SK-N-SH (cell line): Measurements from ENCODE around the gene ZNF559. TPM values are rescaled to one million over a fixed set of nuclear protein-coding genes. Genes with fewer than 3 reads are reported as not detected.

Experiments used
- CTCF ChIA-PET: fragments of 300-600, 350-600 bp; formaldehyde crosslinking; extraction: SDS; loops from one replicate; lab custom pipeline; 2021; lab: Yijun Ruan, JAX
- POLR2A ChIA-PET: fragments of 350-600 bp; sonication (Branson Sonifier 250); formaldehyde crosslinking; extraction: SDS; loops from one replicate; lab custom pipeline; 2020; ENCODE audit warnings: antibody characterized with exemption, inconsistent platforms; lab: Yijun Ruan, JAX
- DNase-seq: peaks from one replicate; pipeline ENCODE4 v3.0.0; 2012
- H2AFZ ChIP-seq: fragments of 200-600 bp; sonication (generic); 2 replicates; pipeline ENCODE4 v1.8.1; 2016; ENCODE audit warnings: antibody characterized with exemption, mild to moderate bottlenecking, low read depth
- H3F3A ChIP-seq: fragments of 200-600 bp; sonication (generic); replicated peaks from 2 replicates; pipeline ENCODE3; 2016; ENCODE audit warnings: antibody characterized with exemption, mild to moderate bottlenecking; ENCODE audit not compliant: insufficient read depth
- H3K27ac ChIP-seq, 2 experiments: fragments of 200-500 bp in 1 of 2; fragments of 200-600 bp in 1 of 2; sonication (Bioruptor generic) in 1 of 2; sonication (generic), shearing (Covaris generic) in 1 of 2; 2 replicates each; pipeline versions ENCODE4 v1.5.1 to v1.6.1; 2014 to 2016; ENCODE audit warnings: low read depth in 2 of 2, inconsistent platforms in 1 of 2, low read length in 1 of 2, mild to moderate bottlenecking in 1 of 2, mixed read lengths in 1 of 2
- H3K27me3 ChIP-seq: fragments of 200-600 bp; sonication (generic), shearing (Covaris generic); 2 replicates; pipeline ENCODE4 v1.6.1; 2016; ENCODE audit warnings: mixed run types; ENCODE audit not compliant: insufficient read depth
- H3K36me3 ChIP-seq, 2 experiments: fragments of 200-500 bp in 1 of 2; fragments of 200-600 bp in 1 of 2; sonication (Bioruptor generic) in 1 of 2; sonication (generic) in 1 of 2; replicated peaks in 1 of 2; 2 replicates each; pipeline versions ENCODE3 to v1.5.1; 2014 to 2016; ENCODE audit warnings: low read length in 1 of 2, mild to moderate bottlenecking in 1 of 2; ENCODE audit not compliant: insufficient read depth in 2 of 2, control insufficient read depth in 1 of 2
- H3K4me1 ChIP-seq, 2 experiments: fragments of 200-500 bp in 1 of 2; fragments of 200-600 bp in 1 of 2; sonication (Bioruptor generic) in 1 of 2; sonication (generic), shearing (Covaris generic) in 1 of 2; 2 replicates each; pipeline versions ENCODE4 v1.5.1 to v1.6.1; 2014 to 2016; ENCODE audit warnings: low read depth in 1 of 2, low read length in 1 of 2, mixed run types in 1 of 2; ENCODE audit not compliant: insufficient read depth in 2 of 2, control insufficient read depth in 1 of 2
- H3K4me2 ChIP-seq: fragments of 200-600 bp; sonication (generic), shearing (Covaris generic); 2 replicates; pipeline ENCODE4 v1.6.1; 2017; ENCODE audit warnings: mixed run types
- H3K4me3 ChIP-seq, 2 experiments: fragments of 200-500 bp in 1 of 2; fragments of 200-600 bp in 1 of 2; sonication (Bioruptor generic) in 1 of 2; sonication (generic), shearing (Covaris generic) in 1 of 2; 2 replicates each; pipeline versions ENCODE4 v1.5.1 to v1.8.1; 2014 to 2016; ENCODE audit warnings: low read depth in 2 of 2, inconsistent platforms in 1 of 2, low read length in 1 of 2, mild to moderate bottlenecking in 1 of 2, mixed read lengths in 1 of 2, moderate library complexity in 1 of 2
- H3K79me2 ChIP-seq: fragments of 200-600 bp; sonication (generic); 2 replicates; pipeline ENCODE4 v1.8.1; 2017; ENCODE audit warnings: mild to moderate bottlenecking; ENCODE audit not compliant: insufficient read depth
- H3K9ac ChIP-seq: fragments of 200-600 bp; sonication (generic); 2 replicates; pipeline ENCODE4 v1.6.1; 2017; ENCODE audit warnings: mixed run types
- H3K9me2 ChIP-seq: fragments of 200-600 bp; sonication (generic); 2 replicates; pipeline ENCODE4 v1.6.1; 2017; ENCODE audit warnings: mixed run types
- H3K9me3 ChIP-seq: fragments of 200-600 bp; sonication (generic); 2 replicates; pipeline ENCODE4 v1.6.1; 2017; ENCODE audit warnings: mixed run types, mild to moderate bottlenecking, moderate library complexity
- H4K20me1 ChIP-seq: fragments of 200-600 bp; sonication (generic); 2 replicates; pipeline ENCODE4 v1.6.1; 2017; ENCODE audit warnings: mild to moderate bottlenecking, mixed run types; ENCODE audit not compliant: insufficient read depth
- CHD2 ChIP-seq: fragments of 150-350 bp; IDR thresholded peaks from 2 replicates; pipeline ENCODE4 v1.6.1; 2018; ENCODE audit warnings: low read length; ENCODE audit not compliant: partially characterized antibody
- CTCF ChIP-seq: fragments of 200-600 bp; sonication (generic); IDR thresholded peaks from 2 replicates; pipeline ENCODE4 v1.6.1; 2017; ENCODE audit warnings: antibody characterized with exemption, mild to moderate bottlenecking, moderate library complexity
- ELF1 ChIP-seq: IDR thresholded peaks from 2 replicates; pipeline ENCODE4 v1.4.0; 2012
- EP300 ChIP-seq, 2 experiments: IDR thresholded peaks; 2 replicates each; pipeline versions ENCODE4 v1.4.0 to v1.6.1; 2012; ENCODE audit warnings: borderline replicate concordance in 1 of 2, low read depth in 1 of 2, low read length in 1 of 2
- FOSL2 ChIP-seq: IDR thresholded peaks from 2 replicates; pipeline ENCODE4 v1.4.0; 2012; ENCODE audit warnings: low read depth, mild to moderate bottlenecking, moderate library complexity, borderline replicate concordance
- FOXJ3 ChIP-seq: sonication (generic); formaldehyde crosslinking; IDR thresholded peaks from 2 replicates; pipeline ENCODE4 v1.5.1; 2020; ENCODE audit warnings: mild to moderate bottlenecking, missing genetic modification reagents
- FOXM1 ChIP-seq: IDR thresholded peaks from 2 replicates; pipeline ENCODE4 v1.4.0; 2012; ENCODE audit warnings: low read depth, mild to moderate bottlenecking
- GABPA ChIP-seq: IDR thresholded peaks from 2 replicates; pipeline ENCODE4 v1.4.0; 2012; ENCODE audit warnings: low read depth, mild to moderate bottlenecking
- GATA2 ChIP-seq: sonication (generic); formaldehyde crosslinking; IDR thresholded peaks from 2 replicates; pipeline ENCODE4 v1.5.0; 2020; ENCODE audit warnings: mild to moderate bottlenecking, missing genetic modification reagents
- MEF2A ChIP-seq: IDR thresholded peaks from 2 replicates; pipeline ENCODE4 v1.4.0; 2012; ENCODE audit warnings: low read depth, borderline replicate concordance
- MXI1 ChIP-seq: IDR thresholded peaks from 2 replicates; pipeline ENCODE4 v1.6.1; 2012; ENCODE audit warnings: mild to moderate bottlenecking, low read depth, low read length, improper control_type of control experiment
- NFIC ChIP-seq: IDR thresholded peaks from 2 replicates; pipeline ENCODE4 v1.4.0; 2012; ENCODE audit warnings: borderline replicate concordance
- NRF1 ChIP-seq: IDR thresholded peaks from 2 replicates; pipeline ENCODE4 v1.6.1; 2012; ENCODE audit warnings: low read depth, mild to moderate bottlenecking, low read length
- PBX3 ChIP-seq: IDR thresholded peaks from 2 replicates; pipeline ENCODE4; 2012
- RFX5 ChIP-seq: IDR thresholded peaks from 2 replicates; pipeline ENCODE4 v1.6.1; 2012; ENCODE audit warnings: mild to moderate bottlenecking, improper control_type of control experiment, low read length
- RXRA ChIP-seq: IDR thresholded peaks from 2 replicates; pipeline ENCODE4 v1.4.0; 2012; ENCODE audit warnings: low read depth, mild to moderate bottlenecking, borderline replicate concordance
- TCF12 ChIP-seq: IDR thresholded peaks from 2 replicates; pipeline ENCODE4 v1.4.0; 2012
- USF2 ChIP-seq: fragments of 150-350 bp; IDR thresholded peaks from 2 replicates; pipeline ENCODE4 v1.6.1; 2017; ENCODE audit warnings: antibody characterized with exemption, low read length, low read depth, borderline replicate concordance
- YY1 ChIP-seq: IDR thresholded peaks from 2 replicates; pipeline ENCODE4 v1.4.0; 2012; ENCODE audit warnings: low read depth, mild to moderate bottlenecking
- ZBTB33 ChIP-seq: IDR thresholded peaks from 2 replicates; pipeline ENCODE4 v1.4.0; 2012; ENCODE audit warnings: low read depth, borderline replicate concordance
- WGBS: methylation state at CpG from one replicate; pipeline ENCODE4 v1.1.6; 2017; ENCODE audit warnings: low lambda C conversion rate; 5-methylcytosine and 5-hydroxymethylcytosine counted together
- polyA plus RNA-seq, 3 experiments: library from polyadenylated mRNA; depleted of rRNA; stranded (reverse); fragments of >200 nt; gene quantifications; 2 replicates each; pipeline ENCODE4 v1.2.3, GENCODE V29; 2012
- TF ChIP-seq, protein P1 (sequence below): IDR thresholded peaks from 2 replicates; pipeline ENCODE4 v1.4.0; 2012; ENCODE audit warnings: low read depth, borderline replicate concordance

ZNF559 gene
- polyA plus RNA-seq, 1 of the 3 experiments (the other 2 are of a cell fraction): 10.4 TPM

DNA sequence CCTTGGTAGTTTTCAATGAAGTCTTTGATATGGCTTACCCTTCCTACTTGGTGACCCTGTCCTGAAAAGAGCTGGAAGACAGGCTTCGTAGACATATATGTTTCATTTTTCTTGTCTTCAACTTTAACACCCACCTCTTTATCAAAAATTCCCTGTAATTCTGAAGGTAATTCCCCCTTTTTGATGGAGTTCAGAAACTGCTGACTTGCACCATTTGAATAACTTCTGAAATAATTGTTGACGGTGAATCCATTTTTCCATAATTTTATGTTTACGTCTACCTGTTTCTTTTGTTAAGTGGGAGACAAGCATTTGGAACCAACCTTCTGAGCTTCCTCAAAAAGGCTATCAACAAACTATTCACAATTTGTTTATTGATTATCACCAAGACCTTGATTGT, 24.3 kb downstream of the ZNF559 start:
- Histone ChIP-seq H3K36me3 (peaks cover 3 to 35% of the 10 kb centered on the region in 2 experiments), H3K79me2 (no peaks in the 10 kb centered on the region), H3K4me2 (no peak overlapping the region), H3K4me3 (no peak overlapping the region; a peak in 1 of 4 replicates), H3K4me1 (no peaks in the 10 kb centered on the region), H4K20me1 (no peaks in the 10 kb centered on the region), H3K27me3 (no peaks in the 10 kb centered on the region), H3K9me2 (no peaks in the 10 kb centered on the region), H3F3A (no peaks in the 10 kb centered on the region), H2AFZ (no peak overlapping the region), H3K9ac (no peak overlapping the region), H3K9me3 (peaks cover 38% of the 10 kb centered on the region), H3K27ac (no peak overlapping the region)
- TF ChIP-seq NFIC: no peak
- TF ChIP-seq ZBTB33: no peak
- no peak for TF ChIP-seq GABPA
- TF ChIP-seq FOXM1: no peak
- TF ChIP-seq RXRA: no peak
- TF ChIP-seq RFX5: no peak
- TF ChIP-seq MEF2A: no peak
- no peak for TF ChIP-seq GATA2
- TF ChIP-seq, protein P1, sequence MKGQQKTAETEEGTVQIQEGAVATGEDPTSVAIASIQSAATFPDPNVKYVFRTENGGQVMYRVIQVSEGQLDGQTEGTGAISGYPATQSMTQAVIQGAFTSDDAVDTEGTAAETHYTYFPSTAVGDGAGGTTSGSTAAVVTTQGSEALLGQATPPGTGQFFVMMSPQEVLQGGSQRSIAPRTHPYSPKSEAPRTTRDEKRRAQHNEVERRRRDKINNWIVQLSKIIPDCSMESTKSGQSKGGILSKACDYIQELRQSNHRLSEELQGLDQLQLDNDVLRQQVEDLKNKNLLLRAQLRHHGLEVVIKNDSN: no peak
- TF ChIP-seq YY1: no peak
- TF ChIP-seq ELF1: no peak
- TF ChIP-seq MXI1: no peak
- no peak for TF ChIP-seq TCF12
- no peak for TF ChIP-seq EP300 (IDR thresholded peaks at IDR 0.05; ENCODE audit: borderline replicate concordance in 1 of 2, low read depth in 1 of 2, low read length in 1 of 2)
- ChIA-PET CTCF (no interaction called here), POLR2A (no interaction called here)
- no peak for DNase-seq
- 95% methylated on average over 3 of the region's 3 CpGs for WGBS

DNA sequence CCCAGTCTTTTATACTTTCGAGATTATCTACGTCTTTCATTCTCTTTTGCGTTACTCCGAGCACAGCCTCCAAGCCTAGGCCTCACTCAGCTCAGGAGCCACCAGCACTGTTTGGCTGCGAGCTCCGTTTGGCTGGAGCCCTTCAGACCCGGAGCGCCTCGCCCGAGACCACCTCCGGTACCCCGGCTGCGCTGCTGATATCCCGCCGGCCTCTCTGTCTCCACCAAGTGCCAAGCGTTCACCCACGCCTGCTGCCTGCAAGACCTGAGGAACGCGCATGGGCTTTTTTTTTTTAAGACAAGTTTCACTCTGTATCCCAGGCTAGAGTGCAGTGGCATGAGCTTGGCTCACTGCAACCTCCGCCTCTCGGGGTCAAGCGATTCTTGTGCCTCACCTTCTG, 24.7 kb downstream of the ZNF559 start:
- TF ChIP-seq YY1: no peak
- no peak for TF ChIP-seq CTCF
- no peak for TF ChIP-seq NRF1
- no peak for TF ChIP-seq FOXM1
- no peak for TF ChIP-seq CHD2
- no peak for TF ChIP-seq FOSL2
- no peak for TF ChIP-seq NFIC
- no peak for TF ChIP-seq MEF2A
- no peak for TF ChIP-seq GATA2
- no peak for TF ChIP-seq FOXJ3 (CRISPR knock-in tag)
- no peak for TF ChIP-seq USF2
- TF ChIP-seq TCF12: no peak
- TF ChIP-seq PBX3: no peak
- no peak for TF ChIP-seq MXI1
- ChIA-PET POLR2A (no interaction called here), CTCF (no interaction called here)
- Histone ChIP-seq H3K9ac (no peak overlapping the region), H3K36me3 (peaks cover 0 to 32% of the 10 kb centered on the region in 2 experiments), H3K4me3 (no peak overlapping the region; a peak in 1 of 4 replicates), H3K4me2 (no peak overlapping the region), H3K27ac (no peak overlapping the region), H3K9me3 (peaks cover 35% of the 10 kb centered on the region; the same call in 1 of the 2 replicates), H3K4me1 (no peaks in the 10 kb centered on the region), H3K9me2 (no peaks in the 10 kb centered on the region), H2AFZ (no peak overlapping the region), H3K27me3 (no peaks in the 10 kb centered on the region), H3F3A (no peaks in the 10 kb centered on the region), H3K79me2 (no peaks in the 10 kb centered on the region), H4K20me1 (no peaks in the 10 kb centered on the region)
- WGBS: 95% methylated on average over 21 of the region's 22 CpGs
- no peak for DNase-seq
